ENCODE data around the gene AK6.

DNA sequence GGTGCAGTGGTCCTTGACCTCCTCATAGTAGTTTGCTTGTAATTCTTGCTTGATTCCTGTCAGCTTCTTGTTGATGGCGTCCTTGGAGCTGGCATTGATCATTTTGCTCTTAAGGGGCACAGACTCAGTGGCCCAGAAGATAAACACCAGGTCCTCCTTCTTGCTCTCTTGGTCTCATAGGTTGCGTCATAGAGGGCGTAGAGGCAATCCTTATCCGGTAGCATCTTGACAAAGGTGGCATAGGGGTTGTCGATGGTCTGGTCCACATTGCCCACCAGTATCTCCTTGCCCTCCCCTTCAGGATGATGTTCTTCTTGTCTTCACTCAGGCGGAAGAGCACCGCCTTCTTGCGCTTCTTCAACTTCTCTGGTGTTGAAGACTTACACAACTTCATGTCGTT, 55.9 kb downstream of the AK6 start:
- TF ChIP-seq, protein P1, sequence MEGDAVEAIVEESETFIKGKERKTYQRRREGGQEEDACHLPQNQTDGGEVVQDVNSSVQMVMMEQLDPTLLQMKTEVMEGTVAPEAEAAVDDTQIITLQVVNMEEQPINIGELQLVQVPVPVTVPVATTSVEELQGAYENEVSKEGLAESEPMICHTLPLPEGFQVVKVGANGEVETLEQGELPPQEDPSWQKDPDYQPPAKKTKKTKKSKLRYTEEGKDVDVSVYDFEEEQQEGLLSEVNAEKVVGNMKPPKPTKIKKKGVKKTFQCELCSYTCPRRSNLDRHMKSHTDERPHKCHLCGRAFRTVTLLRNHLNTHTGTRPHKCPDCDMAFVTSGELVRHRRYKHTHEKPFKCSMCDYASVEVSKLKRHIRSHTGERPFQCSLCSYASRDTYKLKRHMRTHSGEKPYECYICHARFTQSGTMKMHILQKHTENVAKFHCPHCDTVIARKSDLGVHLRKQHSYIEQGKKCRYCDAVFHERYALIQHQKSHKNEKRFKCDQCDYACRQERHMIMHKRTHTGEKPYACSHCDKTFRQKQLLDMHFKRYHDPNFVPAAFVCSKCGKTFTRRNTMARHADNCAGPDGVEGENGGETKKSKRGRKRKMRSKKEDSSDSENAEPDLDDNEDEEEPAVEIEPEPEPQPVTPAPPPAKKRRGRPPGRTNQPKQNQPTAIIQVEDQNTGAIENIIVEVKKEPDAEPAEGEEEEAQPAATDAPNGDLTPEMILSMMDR (IDR thresholded peaks at IDR 0.05), result no peak
- TF ChIP-seq POLR2A (IDR thresholded peaks at IDR 0.05), result no peak

Measured in right lobe of liver (tissue), 4 donors.